Vagina (tissue), 2 donors: Measurements from ENCODE around the gene RNF34. TPM values are rescaled to one million over a fixed set of nuclear protein-coding genes. Genes with fewer than 3 reads are reported as not detected.

Experiments
- DNase-seq, 2 donors: peaks; one replicate each; pipeline ENCODE4 v3.0.0-alpha.2; 2017; ENCODE audit errors: extremely low spot score in 2 of 2
- H3K27ac ChIP-seq: fragments of 200-600 bp; sonication (generic); one replicate; pipeline ENCODE4 v1.5.1; 2019
- H3K27me3 ChIP-seq: fragments of 200-600 bp; sonication (generic); one replicate; pipeline ENCODE4 v1.5.1; 2019
- H3K36me3 ChIP-seq, 2 donors: fragments of 200-600 bp; sonication (generic); one replicate each; pipeline ENCODE4 v1.5.1; 2017 to 2019
- H3K4me1 ChIP-seq: fragments of 200-600 bp; sonication (generic); one replicate; pipeline ENCODE4 v1.5.1; 2019
- H3K4me3 ChIP-seq, 2 donors: fragments of 200-600 bp; sonication (generic); 1 replicate in 1 of 2; 2 replicates in 1 of 2; pipeline ENCODE4 v1.5.1; 2016 to 2019
- H3K9me3 ChIP-seq: fragments of 200-600 bp; sonication (generic); one replicate; pipeline ENCODE4 v1.5.1; 2019
- POLR2A ChIP-seq, 2 donors: fragments of 450-650 bp; IDR thresholded peaks; one replicate each; pipeline ENCODE4 v1.6.1; 2017; ENCODE audit warnings: antibody characterized with exemption in 2 of 2, mild to moderate bottlenecking in 2 of 2, moderate library complexity in 2 of 2
- POLR2AphosphoS5 ChIP-seq, 2 donors: sonication (generic); formaldehyde crosslinking; IDR thresholded peaks; one replicate each; pipeline ENCODE4 v1.9.0; 2017; ENCODE audit warnings: antibody characterized with exemption in 2 of 2, mild to moderate bottlenecking in 2 of 2, low read depth in 1 of 2; ENCODE audit not compliant: insufficient read depth in 1 of 2
- intact Hi-C: fragments of 100-400 bp; cut with DNase I; formaldehyde crosslinking; loops from one replicate; pipeline ENCODE4 v1.15.1; 2023
- total RNA-seq: library from RNA; depleted of rRNA; stranded (reverse); fragments of >200 nt; gene quantifications from one replicate; pipeline ENCODE4 v1.2.3, GENCODE V29; 2016
- TF ChIP-seq, protein P1 (sequence below), 3 experiments: fragments of 450-650 bp in 2 of 3; fragments of 200-600 bp in 1 of 3; sonication (generic) in 1 of 3; IDR thresholded peaks; one replicate each; pipeline ENCODE4 v1.5.1; 2017 to 2019; ENCODE audit warnings: antibody characterized with exemption in 3 of 3, mild to moderate bottlenecking in 2 of 3, moderate library complexity in 2 of 3

RNF34 gene, protein sequence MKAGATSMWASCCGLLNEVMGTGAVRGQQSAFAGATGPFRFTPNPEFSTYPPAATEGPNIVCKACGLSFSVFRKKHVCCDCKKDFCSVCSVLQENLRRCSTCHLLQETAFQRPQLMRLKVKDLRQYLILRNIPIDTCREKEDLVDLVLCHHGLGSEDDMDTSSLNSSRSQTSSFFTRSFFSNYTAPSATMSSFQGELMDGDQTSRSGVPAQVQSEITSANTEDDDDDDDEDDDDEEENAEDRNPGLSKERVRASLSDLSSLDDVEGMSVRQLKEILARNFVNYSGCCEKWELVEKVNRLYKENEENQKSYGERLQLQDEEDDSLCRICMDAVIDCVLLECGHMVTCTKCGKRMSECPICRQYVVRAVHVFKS
- 30.2 TPM for total RNA-seq

DNA sequence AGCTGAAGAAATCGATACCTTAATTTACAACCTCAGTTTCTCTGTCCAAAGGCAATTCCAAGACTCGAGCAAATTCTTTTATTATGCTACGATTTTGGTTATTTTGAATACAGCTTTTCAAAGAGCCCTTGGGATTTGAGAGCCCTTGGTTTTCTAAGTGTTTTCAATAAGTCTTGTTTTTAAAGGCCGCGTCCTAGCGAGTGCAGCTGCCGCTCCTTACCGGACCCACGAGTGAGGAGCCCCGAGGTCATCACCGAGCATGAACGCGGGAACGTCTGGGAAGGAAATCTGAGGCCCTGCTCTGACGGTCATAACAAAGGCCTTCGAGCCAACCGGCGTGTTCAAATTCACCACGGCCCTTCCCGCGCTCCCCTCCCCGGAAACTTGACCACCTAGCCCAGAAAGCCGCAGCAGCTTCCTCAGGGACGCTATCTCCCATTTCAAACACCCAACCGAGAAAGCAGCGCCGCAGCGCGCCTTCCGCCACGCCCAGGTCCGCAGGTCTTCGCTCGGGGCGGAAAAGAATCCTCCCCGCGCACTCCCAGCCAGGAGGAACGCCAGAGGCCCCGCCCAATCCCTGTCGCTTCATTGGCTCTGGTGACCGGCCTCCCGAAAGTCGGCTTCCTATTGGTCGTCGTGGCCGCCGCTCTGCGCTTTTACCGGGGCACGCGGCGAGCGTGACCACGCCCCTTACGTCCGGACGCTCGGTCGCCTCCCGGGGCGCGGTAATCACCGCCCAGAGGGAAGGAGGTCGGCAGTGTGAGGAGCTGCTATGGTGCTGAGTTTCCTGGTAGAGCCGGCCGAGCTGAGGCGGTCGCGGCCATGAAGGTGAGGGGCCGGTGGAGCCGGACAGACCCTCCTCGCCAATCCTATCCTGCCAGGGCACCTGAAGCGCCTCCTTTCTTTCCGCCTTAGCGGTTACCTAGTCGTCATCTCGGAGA lies at the start of gene RNF34:
TSS of gene RNF34 (plus strand) at position 728 of the 941 bp plus-strand sequence. CDS start at position 823, 95 bp downstream.
- peak; percentile 97 to 98 for DNase-seq
- Histone ChIP-seq H3K27ac (peak within 1 kb of the TSS; percentile 79), H3K9me3 (no peaks in the 10 kb centered on the region), H3K27me3 (no peaks in the 10 kb centered on the region), H3K36me3 (no peaks in the 10 kb centered on the region), H3K4me1 (peaks cover 19% of the 10 kb centered on the region), H3K4me3 (peak within 1 kb of the TSS; percentile 68 to 87)
- TF ChIP-seq POLR2AphosphoS5 (IDR thresholded peaks at IDR 0.05; ENCODE audit: insufficient read depth in 1 of 2, low read depth in 1 of 2) (peak; percentile 95 to 99), POLR2A (IDR thresholded peaks at IDR 0.05) (peak; percentile 48 to 78)
- TF ChIP-seq, protein P1, sequence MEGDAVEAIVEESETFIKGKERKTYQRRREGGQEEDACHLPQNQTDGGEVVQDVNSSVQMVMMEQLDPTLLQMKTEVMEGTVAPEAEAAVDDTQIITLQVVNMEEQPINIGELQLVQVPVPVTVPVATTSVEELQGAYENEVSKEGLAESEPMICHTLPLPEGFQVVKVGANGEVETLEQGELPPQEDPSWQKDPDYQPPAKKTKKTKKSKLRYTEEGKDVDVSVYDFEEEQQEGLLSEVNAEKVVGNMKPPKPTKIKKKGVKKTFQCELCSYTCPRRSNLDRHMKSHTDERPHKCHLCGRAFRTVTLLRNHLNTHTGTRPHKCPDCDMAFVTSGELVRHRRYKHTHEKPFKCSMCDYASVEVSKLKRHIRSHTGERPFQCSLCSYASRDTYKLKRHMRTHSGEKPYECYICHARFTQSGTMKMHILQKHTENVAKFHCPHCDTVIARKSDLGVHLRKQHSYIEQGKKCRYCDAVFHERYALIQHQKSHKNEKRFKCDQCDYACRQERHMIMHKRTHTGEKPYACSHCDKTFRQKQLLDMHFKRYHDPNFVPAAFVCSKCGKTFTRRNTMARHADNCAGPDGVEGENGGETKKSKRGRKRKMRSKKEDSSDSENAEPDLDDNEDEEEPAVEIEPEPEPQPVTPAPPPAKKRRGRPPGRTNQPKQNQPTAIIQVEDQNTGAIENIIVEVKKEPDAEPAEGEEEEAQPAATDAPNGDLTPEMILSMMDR (IDR thresholded peaks at IDR 0.05), result peak in 1 of 3 experiments; percentile 23
- intact Hi-C loops, result no loop called here

DNA sequence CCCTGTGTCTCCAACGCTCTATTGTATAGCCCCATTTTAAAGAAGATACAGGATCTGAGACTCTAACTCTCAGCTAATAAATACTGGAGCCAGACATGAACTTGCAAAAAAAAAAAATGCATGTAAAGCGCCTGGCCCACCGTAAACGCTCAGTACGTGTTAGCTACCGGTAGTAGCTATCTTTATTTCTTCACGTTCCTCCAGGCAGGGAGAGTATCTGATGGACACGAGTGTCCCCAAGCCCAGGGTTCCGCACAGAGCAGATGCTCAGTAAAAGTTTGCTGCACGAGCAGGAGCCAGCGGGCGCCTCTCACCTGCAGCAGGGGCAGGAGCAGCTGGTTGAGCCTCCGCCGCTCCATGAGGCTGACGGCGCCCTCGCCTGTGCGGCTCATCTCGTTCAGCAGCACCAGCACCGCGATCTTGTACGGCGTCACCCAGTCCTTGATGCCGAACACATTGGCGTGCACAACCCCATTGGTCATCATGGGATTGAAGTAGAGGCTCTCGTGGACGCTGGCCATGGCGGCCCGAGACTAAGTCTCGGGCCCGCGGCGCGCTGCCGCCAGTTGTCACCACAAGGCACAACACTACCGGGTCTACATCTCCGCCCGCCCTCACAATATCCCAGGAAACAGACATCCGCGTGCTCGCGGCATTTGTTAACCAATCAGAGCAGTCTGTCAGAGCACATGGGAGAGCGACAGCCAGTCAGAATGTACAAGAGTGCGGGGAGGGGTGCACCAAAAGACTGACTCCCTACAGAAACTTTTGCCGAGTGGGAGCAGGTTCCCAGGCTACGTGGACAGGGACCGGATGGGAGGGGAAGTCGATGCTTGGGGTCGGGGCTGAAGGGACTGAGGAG lies 47.9 kb upstream of the RNF34 start, which contains the start of gene ANAPC5:
TSS of gene ANAPC5 (minus strand) at position 592 of the 862 bp plus-strand sequence. CDS start at position 521, 71 bp downstream.
- Histone ChIP-seq H3K9me3 (no peaks in the 10 kb centered on the region), H3K4me1 (peaks cover 32% of the 10 kb centered on the region), H3K36me3 (peaks cover 0 to 6% of the 10 kb centered on the region in 2 donors), H3K4me3 (peak within 1 kb of the TSS; percentile 61 to 89), H3K27ac (peak within 1 kb of the TSS; percentile 42), H3K27me3 (no peaks in the 10 kb centered on the region)
- intact Hi-C loops, result no loop called here
- TF ChIP-seq POLR2A (IDR thresholded peaks at IDR 0.05) (peak in 1 of 2 donors; percentile 35), POLR2AphosphoS5 (IDR thresholded peaks at IDR 0.05; ENCODE audit: insufficient read depth in 1 of 2, low read depth in 1 of 2) (peak; percentile 87 to 97)
- TF ChIP-seq, protein P1 (IDR thresholded peaks at IDR 0.05), result no peak
- DNase-seq, result peak; percentile 97 to 99

DNA sequence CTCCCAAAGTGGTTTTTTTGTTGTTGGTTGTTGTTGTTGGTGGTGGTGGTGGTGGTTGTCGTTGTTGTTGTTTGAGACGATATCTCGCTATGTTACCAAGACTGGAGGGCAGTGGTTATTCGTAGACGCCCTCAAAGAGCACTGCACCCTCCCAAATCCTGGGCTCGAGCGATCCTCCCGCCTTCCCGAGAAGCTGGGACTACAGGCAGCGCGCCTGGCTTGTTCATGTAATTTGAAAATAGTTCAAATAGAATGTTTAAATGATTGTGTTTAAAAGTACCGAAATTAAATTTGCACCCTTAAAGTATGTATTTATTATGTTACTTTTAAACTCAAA lies 47.3 kb upstream of the RNF34 start:
- DNase-seq, result no peak
- intact Hi-C loops, result no loop called here
- TF ChIP-seq, protein P1 (IDR thresholded peaks at IDR 0.05), result no peak
- TF ChIP-seq POLR2AphosphoS5 (IDR thresholded peaks at IDR 0.05; ENCODE audit: insufficient read depth in 1 of 2, low read depth in 1 of 2) (no peak), POLR2A (IDR thresholded peaks at IDR 0.05) (no peak)
- Histone ChIP-seq H3K4me3 (peak overlapping the region; percentile 61 to 89), H3K27ac (peak overlapping the region; percentile 42), H3K4me1 (peaks cover 32% of the 10 kb centered on the region), H3K27me3 (no peaks in the 10 kb centered on the region), H3K9me3 (no peaks in the 10 kb centered on the region), H3K36me3 (peaks cover 0 to under 1% of the 10 kb centered on the region in 2 donors)

DNA sequence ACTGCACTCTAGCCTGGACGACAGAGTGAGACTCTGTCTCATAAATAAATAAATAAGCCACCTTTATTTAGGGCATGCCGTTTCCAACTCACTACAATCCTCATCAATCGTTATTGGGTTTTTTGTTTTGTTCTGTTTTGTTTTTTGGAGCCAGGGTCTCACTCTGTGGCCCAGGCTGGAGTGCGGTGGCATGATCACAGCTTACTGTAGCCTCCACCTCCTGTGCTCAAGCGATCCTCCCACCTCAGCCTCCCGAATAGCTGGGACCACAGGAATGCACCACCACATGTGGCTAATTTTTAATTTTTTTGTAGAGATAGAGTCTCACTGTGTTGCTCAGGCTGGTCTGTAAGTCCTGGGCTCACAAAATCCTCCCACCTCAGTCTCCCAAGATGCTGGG lies 44.1 kb upstream of the RNF34 start:
- H3K27ac ChIP-seq, result no peak overlapping the region
- intact Hi-C loops, result no loop called here
- peaks cover 19% of the 10 kb centered on the region for H3K4me1 ChIP-seq
- H3K9me3 ChIP-seq, result no peaks in the 10 kb centered on the region
- DNase-seq, result no peak
- no peak for TF ChIP-seq POLR2AphosphoS5 (IDR thresholded peaks at IDR 0.05; ENCODE audit: insufficient read depth in 1 of 2, low read depth in 1 of 2)
- no peak for TF ChIP-seq POLR2A (IDR thresholded peaks at IDR 0.05)
- TF ChIP-seq, protein P1 (IDR thresholded peaks at IDR 0.05), result no peak
- no peaks in the 10 kb centered on the region for H3K36me3 ChIP-seq
- H3K27me3 ChIP-seq, result no peaks in the 10 kb centered on the region
- no peak overlapping the region for H3K4me3 ChIP-seq
